GM12873 (cell line): Measurements from ENCODE around the gene SLC4A9.

Source experiments
- TF ChIP-seq, protein P1 (sequence below): IDR thresholded peaks from 2 replicates; pipeline ENCODE4 v1.5.1; 2012; ENCODE audit warnings: low read depth, mild to moderate bottlenecking, moderate library complexity, low read length, control low read depth; ENCODE audit not compliant: insufficient read depth; ENCODE audit errors: missing control alignments

SLC4A9 gene

DNA sequence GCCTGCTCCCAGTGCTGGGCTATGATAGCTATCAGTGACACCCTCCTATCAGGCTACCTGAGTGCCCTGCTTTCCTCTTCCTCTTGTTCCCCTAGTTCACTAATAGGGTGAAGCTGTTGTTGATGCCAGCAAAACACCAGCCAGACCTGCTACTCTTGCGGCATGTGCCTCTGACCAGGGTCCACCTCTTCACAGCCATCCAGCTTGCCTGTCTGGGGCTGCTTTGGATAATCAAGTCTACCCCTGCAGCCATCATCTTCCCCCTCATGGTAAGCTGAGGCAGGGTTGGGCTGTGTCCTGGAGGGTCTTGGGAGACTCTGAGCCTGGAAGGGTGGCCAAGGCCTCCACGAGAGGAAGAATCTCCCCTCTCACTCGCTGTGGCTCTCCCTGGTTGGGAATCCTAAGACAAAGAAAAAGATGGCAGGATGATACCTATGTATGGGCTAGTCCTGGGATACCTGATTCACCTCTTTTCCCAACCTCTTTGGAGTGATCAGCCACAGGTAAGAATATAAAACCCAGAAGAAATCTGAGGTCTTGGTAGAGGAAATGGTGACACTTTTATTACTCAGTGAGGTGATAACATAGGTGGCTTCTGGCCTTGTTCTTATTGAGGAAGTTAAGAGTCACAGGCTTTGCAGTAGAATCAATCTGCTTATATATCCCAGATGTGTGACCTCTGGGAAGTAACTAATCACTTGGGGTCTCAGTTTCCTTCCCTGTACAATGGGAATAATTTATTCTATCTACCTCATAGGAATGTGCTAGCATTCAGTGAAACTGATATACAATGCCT is 11.6 kb downstream of the SLC4A9 start:
- TF ChIP-seq, protein P1, sequence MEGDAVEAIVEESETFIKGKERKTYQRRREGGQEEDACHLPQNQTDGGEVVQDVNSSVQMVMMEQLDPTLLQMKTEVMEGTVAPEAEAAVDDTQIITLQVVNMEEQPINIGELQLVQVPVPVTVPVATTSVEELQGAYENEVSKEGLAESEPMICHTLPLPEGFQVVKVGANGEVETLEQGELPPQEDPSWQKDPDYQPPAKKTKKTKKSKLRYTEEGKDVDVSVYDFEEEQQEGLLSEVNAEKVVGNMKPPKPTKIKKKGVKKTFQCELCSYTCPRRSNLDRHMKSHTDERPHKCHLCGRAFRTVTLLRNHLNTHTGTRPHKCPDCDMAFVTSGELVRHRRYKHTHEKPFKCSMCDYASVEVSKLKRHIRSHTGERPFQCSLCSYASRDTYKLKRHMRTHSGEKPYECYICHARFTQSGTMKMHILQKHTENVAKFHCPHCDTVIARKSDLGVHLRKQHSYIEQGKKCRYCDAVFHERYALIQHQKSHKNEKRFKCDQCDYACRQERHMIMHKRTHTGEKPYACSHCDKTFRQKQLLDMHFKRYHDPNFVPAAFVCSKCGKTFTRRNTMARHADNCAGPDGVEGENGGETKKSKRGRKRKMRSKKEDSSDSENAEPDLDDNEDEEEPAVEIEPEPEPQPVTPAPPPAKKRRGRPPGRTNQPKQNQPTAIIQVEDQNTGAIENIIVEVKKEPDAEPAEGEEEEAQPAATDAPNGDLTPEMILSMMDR: no peak

DNA sequence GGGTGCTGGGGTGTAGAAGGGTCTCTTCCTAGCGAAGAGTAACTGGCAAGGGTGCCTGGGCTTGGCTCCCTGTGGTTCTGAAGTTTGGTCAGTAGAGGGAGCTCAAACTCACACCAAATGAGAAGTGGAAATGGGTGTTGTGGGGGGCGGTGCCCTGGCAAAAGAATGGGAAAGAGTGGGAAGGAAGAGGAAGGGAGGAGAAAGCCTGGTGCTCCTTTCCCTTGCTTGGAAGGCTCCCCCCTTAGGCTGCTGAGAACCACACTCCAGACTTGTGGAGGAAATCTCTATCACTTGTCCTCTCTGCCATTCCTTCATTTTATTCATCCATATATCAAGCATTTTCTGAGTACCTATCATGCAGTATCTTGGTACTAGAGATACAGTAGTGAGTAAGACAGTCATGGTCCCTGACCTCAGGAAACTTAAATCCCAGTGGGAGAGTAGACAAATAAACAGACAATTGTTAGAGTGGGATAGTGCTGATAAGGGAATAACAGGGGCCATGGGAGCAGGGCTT is 13.0 kb downstream of the SLC4A9 start:
- TF ChIP-seq, protein P1: peak; percentile 92

DNA sequence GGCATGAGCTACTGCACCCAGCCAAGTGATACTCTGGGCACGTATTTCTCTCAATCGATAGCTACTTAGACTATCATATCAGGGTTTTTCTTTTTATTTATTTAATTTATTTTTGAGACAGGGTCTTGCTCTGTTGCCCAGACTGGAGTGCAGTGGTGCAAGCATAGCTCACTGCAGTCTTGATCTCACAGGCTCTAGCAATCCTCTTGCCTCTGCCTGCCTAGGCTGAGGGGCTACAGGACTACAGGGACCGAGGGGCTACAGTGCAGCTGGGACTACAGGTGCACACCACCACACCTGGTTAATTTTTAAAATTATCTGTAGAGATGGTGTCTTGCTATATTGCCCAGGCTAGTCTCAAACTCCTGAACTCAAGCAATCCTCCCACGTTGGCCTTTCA is 21.4 kb downstream of the SLC4A9 start:
- TF ChIP-seq, protein P1: no peak

DNA sequence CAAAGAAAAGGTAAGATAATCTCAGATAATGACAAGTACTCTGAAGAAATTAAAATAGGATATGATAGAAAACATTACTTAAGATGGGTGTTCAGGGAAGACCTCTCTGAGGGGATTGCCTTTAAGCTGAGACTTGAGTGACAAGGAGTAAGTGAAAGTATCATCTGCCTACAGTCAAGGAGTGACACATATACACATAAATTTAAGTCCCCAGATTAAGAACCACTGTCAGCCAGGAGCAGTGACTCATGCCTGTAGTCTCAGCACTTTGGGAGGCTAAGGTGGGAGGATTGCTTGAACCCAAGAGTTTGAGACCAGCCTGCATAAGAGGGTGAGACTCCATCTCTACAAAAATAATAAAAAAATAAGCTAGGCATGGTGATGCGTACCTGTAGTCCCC is 22.0 kb downstream of the SLC4A9 start:
- TF ChIP-seq, protein P1: no peak

DNA sequence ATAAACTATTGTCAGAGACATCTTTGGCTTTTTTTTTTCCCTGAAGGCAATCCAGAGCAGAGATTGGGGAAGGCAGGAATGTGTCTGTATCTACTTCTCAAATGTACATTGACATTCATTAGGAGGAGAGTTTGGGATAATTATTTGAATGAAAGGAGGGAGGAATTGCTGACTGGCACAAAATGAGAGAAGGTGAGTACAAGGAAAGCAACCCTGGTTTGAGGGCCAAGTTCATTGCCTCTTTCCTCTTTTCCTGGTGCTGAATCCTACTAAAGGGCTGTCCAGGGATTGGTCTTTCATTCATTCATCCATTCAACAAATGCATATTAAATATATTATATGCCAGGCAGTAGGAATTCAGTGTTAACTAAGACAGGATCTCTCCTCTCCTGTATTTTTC is 22.9 kb downstream of the SLC4A9 start:
- TF ChIP-seq, protein P1: no peak

DNA sequence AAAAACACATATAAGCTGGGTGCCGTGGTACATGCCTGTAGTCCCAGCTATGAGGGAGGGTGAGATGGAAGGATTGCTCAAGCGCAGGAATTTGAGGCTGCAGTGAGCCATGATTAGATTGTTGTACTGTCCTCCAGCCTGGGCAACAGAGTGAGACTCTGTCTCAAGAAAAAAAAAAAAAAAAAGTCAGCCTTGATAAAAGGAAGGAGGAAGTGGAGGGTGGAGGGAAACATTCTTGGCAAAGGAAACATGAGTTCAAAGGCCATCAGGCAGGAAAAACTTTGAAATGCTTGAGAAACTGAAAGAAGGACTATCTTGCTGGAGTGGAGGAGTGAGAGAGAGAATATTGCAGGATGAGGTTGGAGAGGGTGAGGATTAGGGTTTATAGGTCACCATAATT is 23.3 kb downstream of the SLC4A9 start:
- TF ChIP-seq, protein P1: no peak

DNA sequence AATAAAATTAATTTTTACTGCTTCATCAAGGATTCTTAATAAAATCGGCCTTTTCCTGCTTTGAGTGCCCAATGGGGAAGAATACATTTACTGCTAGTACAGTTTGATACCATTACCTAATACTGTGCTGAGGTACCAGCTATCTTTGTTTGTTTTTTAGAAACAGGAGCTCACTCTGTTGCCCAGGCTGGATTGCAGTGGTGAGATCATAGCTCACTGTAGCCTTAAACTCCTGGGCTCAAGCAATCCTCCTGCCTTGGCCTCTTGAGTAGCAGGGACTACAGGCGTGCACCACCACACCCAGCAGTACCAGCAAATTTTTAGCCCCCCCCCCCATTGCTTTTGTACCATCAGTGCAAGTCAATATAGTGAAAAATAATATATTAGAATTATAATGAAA is 28.1 kb downstream of the SLC4A9 start:
- TF ChIP-seq, protein P1: no peak
